ENCODE measurements around the gene DHX32. TPM values are rescaled to one million over a fixed set of nuclear protein-coding genes. Genes with fewer than 3 reads are reported as not detected.

Gene DHX32
- total RNA-seq, 1 experiment from 2014 or later = 12.0 TPM

DNA sequence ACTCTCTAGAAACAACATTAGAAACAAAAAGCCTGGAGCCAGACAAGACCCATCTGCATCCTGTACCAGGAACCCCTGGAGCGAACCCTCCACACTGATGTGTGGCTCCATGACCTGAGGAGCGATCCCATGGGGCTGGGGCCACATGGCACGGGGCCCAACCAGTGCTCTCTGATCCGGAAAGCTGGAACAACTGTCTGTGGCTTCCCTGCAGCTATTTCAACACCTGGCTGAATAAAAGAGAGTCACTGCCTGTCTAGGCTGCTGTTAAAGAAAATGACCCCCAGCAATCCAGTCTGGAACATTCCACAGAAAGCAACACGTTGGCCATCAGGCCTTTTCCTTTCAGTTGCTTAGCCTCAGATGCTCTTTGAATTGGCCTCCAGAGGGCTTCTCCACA is 79.0 kb downstream of the DHX32 start:
- Histone ChIP-seq H2AFZ (ENCODE audit: low read length) (no peak overlapping the region), H3K4ac (ENCODE audit: low read depth, low read length) (no peak overlapping the region), H3K23ac (ENCODE audit: insufficient read length, low read depth, low read length) (no peak overlapping the region), H3K18ac (ENCODE audit: insufficient read length, low read depth, low read length) (no peak overlapping the region), H3K9me3 (ENCODE audit: control insufficient read depth, low read depth, low read length) (no peaks in the 10 kb centered on the region), H4K8ac (replicated peaks; ENCODE audit: insufficient read length, low read depth, low read length) (no peak overlapping the region), H3K23me2 (ENCODE audit: insufficient read length, low read depth, low read length, poor library complexity, severe bottlenecking) (no peaks in the 10 kb centered on the region), H3K27me3 (ENCODE audit: insufficient read depth, low read length) (no peaks in the 10 kb centered on the region), H4K5ac (ENCODE audit: insufficient read length, low read depth, low read length) (no peak overlapping the region), H3K9ac (ENCODE audit: extremely low read depth, insufficient read length, low read length) (no peak overlapping the region), H2BK12ac (ENCODE audit: insufficient read length, low read depth, low read length) (no peak overlapping the region), H2AK5ac (ENCODE audit: insufficient read length, low read length) (no peak overlapping the region), H4K91ac (ENCODE audit: insufficient read length, low read depth, low read length) (no peak overlapping the region), H3K4me2 (ENCODE audit: insufficient read depth, insufficient read length, low read length) (no peak overlapping the region), H2BK5ac (ENCODE audit: insufficient read length, low read length) (no peak overlapping the region), H4K20me1 (ENCODE audit: control insufficient read depth, insufficient read depth, insufficient read length) (no peaks in the 10 kb centered on the region), H3K79me1 (ENCODE audit: insufficient read depth, low read depth, low read length, poor library complexity, severe bottlenecking) (no peaks in the 10 kb centered on the region), H3K56ac (ENCODE audit: insufficient read length, low read depth, low read length) (no peak overlapping the region), H3K4me1 (ENCODE audit: insufficient read depth, low read length) (no peaks in the 10 kb centered on the region), H3K14ac (ENCODE audit: insufficient read depth, low read length) (no peak overlapping the region), H2BK120ac (ENCODE audit: low read depth, low read length, poor library complexity, severe bottlenecking) (no peak overlapping the region), H2BK20ac (ENCODE audit: low read depth, low read length, poor library complexity, severe bottlenecking) (no peak overlapping the region), H3K79me2 (ENCODE audit: insufficient read depth, low read length) (no peaks in the 10 kb centered on the region), H3K27ac (ENCODE audit: insufficient read length, low read depth, low read length) (no peak overlapping the region), H2BK15ac (ENCODE audit: low read depth, low read length) (no peak overlapping the region), H3T11ph (ENCODE audit: low read length) (no peak overlapping the region)
- H3K36me3 Mint-ChIP-seq (ENCODE audit: insufficient read depth in 1 of 3, low read depth in 3 of 3) = peaks cover 19 to 46% (median 29%) of the 10 kb centered on the region in 3 experiments; a peak in 6 of 7 replicates
- H3K27me3 Mint-ChIP-seq (ENCODE audit: low read depth) = no peaks in the 10 kb centered on the region
- H3K4me3 Mint-ChIP-seq = no peak overlapping the region
- WGBS (ENCODE audit: extremely low coverage, insufficient read length, low lambda C conversion rate) = no CpG with 5 or more reads among the region's 5 CpGs
- TF ChIP-seq, protein P1, sequence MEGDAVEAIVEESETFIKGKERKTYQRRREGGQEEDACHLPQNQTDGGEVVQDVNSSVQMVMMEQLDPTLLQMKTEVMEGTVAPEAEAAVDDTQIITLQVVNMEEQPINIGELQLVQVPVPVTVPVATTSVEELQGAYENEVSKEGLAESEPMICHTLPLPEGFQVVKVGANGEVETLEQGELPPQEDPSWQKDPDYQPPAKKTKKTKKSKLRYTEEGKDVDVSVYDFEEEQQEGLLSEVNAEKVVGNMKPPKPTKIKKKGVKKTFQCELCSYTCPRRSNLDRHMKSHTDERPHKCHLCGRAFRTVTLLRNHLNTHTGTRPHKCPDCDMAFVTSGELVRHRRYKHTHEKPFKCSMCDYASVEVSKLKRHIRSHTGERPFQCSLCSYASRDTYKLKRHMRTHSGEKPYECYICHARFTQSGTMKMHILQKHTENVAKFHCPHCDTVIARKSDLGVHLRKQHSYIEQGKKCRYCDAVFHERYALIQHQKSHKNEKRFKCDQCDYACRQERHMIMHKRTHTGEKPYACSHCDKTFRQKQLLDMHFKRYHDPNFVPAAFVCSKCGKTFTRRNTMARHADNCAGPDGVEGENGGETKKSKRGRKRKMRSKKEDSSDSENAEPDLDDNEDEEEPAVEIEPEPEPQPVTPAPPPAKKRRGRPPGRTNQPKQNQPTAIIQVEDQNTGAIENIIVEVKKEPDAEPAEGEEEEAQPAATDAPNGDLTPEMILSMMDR (conservative IDR thresholded peaks at IDR 0.05) = no peak
- H3K27ac Mint-ChIP-seq = peak overlapping the region in 1 of 3 experiments; percentile 65; a peak in 1 of 7 replicates
- no peak for DNase-seq
- H3K4me1 Mint-ChIP-seq = peaks cover 7% of the 10 kb centered on the region in 2 experiments; a peak in 3 of 4 replicates
- H3K9me3 Mint-ChIP-seq = no peaks in the 10 kb centered on the region
